ENCODE data around the gene CRIP1.

CRIP1 gene

DNA sequence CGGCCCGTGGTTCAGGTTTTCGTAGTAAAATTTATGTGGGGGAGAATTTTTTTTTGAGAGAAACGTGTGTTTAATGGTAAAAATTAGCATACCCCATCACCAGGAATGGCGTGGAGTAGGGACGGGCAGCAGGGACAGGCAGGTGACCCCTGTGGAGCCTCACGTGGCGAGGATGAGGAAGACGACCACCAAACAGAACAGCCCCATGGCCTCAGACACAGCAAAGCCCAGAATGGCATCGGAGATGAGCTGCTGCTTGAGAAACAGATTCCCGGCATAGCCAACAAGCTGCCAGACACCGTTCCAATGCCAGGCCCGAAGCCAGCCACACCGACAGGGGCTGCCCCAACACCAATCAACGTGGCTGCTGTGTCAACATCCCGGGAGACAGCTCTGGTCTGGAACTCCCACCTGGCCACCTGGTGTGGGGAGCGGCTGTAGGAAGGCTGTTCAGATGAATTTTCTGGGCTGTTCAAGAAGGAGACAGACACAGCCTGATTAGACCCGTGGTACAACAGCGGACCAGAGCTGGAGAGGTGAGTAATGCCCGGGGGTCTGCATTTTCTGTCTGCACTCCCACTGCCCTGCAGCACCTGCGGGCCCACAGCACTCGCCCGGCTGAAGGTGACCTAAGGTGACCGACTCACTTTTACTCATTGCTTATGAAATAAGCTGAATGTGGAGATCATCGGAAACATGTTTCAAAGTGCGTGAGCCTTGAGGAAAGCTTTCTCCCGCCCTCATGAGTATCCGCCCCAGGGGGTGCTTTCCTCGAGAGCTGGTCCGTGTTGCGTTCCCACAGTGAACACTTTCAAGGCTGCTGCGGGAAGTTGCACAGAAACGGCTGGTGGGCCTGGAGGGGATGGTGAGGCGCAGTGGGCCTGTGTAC lies 50.2 kb downstream of the CRIP1 start:
- DNase-seq: no peak

DNA sequence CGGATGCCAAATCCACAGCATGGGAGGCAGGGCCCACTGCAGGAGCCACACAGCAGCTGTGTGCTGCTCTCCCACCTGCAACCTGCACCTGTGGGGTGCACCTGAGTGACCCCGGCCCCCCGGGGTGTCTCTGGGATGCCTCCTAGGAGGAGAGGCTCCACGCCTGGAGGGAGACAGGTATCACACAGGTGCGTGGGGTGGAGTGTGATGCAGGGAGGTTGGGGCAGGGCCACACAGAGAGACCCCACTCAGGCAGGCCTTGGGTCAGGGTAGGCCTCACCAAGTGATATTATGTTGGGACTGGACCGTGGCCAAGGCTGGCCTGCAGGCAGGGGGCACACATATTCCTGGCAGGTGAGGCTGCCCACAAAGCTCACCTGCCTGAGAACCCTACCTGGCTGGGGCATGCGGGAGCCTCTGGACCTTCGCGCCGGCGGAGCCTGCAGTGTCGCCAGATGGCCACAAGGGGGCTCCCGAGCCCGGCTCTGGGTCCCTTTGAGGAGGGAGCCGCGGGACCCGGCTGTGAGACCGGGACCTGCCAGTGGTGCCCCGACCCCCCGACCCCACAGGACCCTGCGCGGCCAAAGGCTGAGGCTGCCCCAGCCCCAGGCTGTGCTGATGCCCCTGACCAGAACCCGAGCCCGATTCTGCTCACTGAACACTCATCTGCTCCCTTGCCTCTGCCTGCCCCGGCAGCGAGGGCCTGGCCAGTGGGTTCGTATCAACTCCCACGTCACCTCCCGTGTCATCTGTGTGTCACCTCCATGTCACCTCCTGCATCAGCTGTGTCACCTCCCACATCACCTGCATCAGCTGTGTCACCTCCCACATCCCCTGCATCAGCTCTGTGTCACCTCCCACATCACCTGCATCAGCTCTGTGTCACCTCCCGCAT lies 51.1 kb downstream of the CRIP1 start:
- DNase-seq: peak; percentile 35 to 69 (median 63)

Measured in suppressor macrophage treated with lipopolysaccharide for 1 hour (primary cell).